Measurements from ENCODE around the gene ZNF772. TPM values are rescaled to one million over a fixed set of nuclear protein-coding genes. Genes with fewer than 3 reads are reported as not detected.
"Not testable (repeated sequence)": the region's sequence is repeated elsewhere in the genome, so short reads cannot be mapped to it uniquely, and the experiment has no call there.

ZNF772 gene
- total RNA-seq, 5 donors from 2014 or later (not counting 1 experiment from before 2014, with no cell fraction given), result 2.3 to 12.1 (median 9.4) TPM

GRCh38 chr19:57500400-57500799, 23.0 kb upstream of the ZNF772 start:
- not testable (repeated sequence) for ATAC-seq (replicated peaks in 1 of 4); H3K27me3 ChIP-seq (replicated peaks in 1 of 2; ENCODE audit: control insufficient read depth in 2 of 2, extremely low read depth in 1 of 2, insufficient read depth in 2 of 2, low read length in 1 of 2); DNase-seq; H3K27me3 Mint-ChIP-seq; H3K27ac ChIP-seq (ENCODE audit: low read length); H3K9me3 ChIP-seq
- ChIA-PET POLR2A (interaction anchor here in 1 of 2 donors (0.5 to 0.6 kb wide), 2 partner anchors 63 to 930 kb away, joined by 3 read pairs; no protein-coding TSS in a partner anchor), CTCF (interaction anchor here in 1 of 2 donors (0.5 to 1.0 kb wide), 2 partner anchors 23 to 96 kb away, joined by 3 to 5 read pairs; partner anchors contain the start of gene ZNF772)
- peak overlapping the region; percentile 76 to 82 (median 82) for H3K4me3 Mint-ChIP-seq
- 0% methylated on average over 1 of the region's 4 CpGs for WGBS (ENCODE audit: insufficient coverage)
- H3K9me3 Mint-ChIP-seq, result peaks cover 13 to 50% (median 42%) of the 10 kb centered on the region in 3 donors
- H3K4me1 Mint-ChIP-seq, result peaks cover 27 to 31% (median 30%) of the 10 kb centered on the region in 3 donors
- Histone ChIP-seq H3K36me3 (ENCODE audit: control insufficient read depth in 2 of 2, extremely low read depth in 1 of 2, insufficient read depth in 1 of 2, low read length in 1 of 2) (peaks cover 5 to 23% of the 10 kb centered on the region in 2 donors), H3K4me3 (ENCODE audit: control insufficient read depth in 1 of 2, extremely low read depth in 1 of 2, low read length in 1 of 2) (peak overlapping the region; percentile 51 to 61), H3K4me1 (ENCODE audit: control insufficient read depth in 1 of 2, extremely low read depth in 1 of 2, insufficient read depth in 2 of 2, low read length in 2 of 2) (peaks cover 6 to 12% of the 10 kb centered on the region in 2 experiments)
- H3K36me3 Mint-ChIP-seq, result peaks cover 59% of the 10 kb centered on the region
- peak overlapping the region; percentile 69 to 79 for H3K27ac Mint-ChIP-seq

GRCh38 chr19:57499680-57500395, 22.5 kb upstream of the ZNF772 start, which contains the start of gene ZNF773:
Gene ZNF773 (plus strand): TSS chr19:57499938. CDS start chr19:57500081, 143 bp downstream.
- Mint-ChIP-seq H3K27ac (peak within 1 kb of the TSS; percentile 79 to 83), H3K4me3 (peak within 1 kb of the TSS; percentile 76 to 82 (median 82)), H3K9me3 (peaks cover 13 to 50% (median 39%) of the 10 kb centered on the region in 3 donors), H3K36me3 (peaks cover 56% of the 10 kb centered on the region), H3K4me1 (peaks cover 27 to 31% (median 30%) of the 10 kb centered on the region in 3 donors)
- DNase-seq (peak; percentile 88 to 98 (median 96)), ATAC-seq (replicated peaks in 1 of 4) (peak; percentile 96 to 100 (median 98))
- H3K36me3 ChIP-seq (ENCODE audit: control insufficient read depth in 2 of 2, extremely low read depth in 1 of 2, insufficient read depth in 1 of 2, low read length in 1 of 2), result peaks cover under 1 to 19% of the 10 kb centered on the region in 2 donors
- H3K27ac ChIP-seq (ENCODE audit: low read length), result peak within 1 kb of the TSS; percentile 81
- peak within 1 kb of the TSS; percentile 51 to 61 for H3K4me3 ChIP-seq (ENCODE audit: control insufficient read depth in 1 of 2, extremely low read depth in 1 of 2, low read length in 1 of 2)
- CTCF ChIA-PET, result interaction anchor here in 1 of 2 donors (0.5 to 1.0 kb wide), 2 partner anchors 22 to 96 kb away, joined by 3 to 5 read pairs; partner anchors contain the start of gene ZNF772
- not testable (repeated sequence) for H3K27me3 ChIP-seq (replicated peaks in 1 of 2; ENCODE audit: control insufficient read depth in 2 of 2, extremely low read depth in 1 of 2, insufficient read depth in 2 of 2, low read length in 1 of 2); H3K9me3 ChIP-seq; H3K27me3 Mint-ChIP-seq
- POLR2A ChIA-PET, result interaction anchor here in 1 of 2 donors (0.5 to 0.6 kb wide), 2 partner anchors 62 to 930 kb away, joined by 3 read pairs; no protein-coding TSS in a partner anchor
- peaks cover 6 to 12% of the 10 kb centered on the region in 2 experiments for H3K4me1 ChIP-seq (ENCODE audit: control insufficient read depth in 1 of 2, extremely low read depth in 1 of 2, insufficient read depth in 2 of 2, low read length in 2 of 2)
- 1% methylated on average over 42 of the region's 69 CpGs for WGBS (ENCODE audit: insufficient coverage)

- H3K4me3 ChIP-seq (ENCODE audit: control insufficient read depth in 1 of 2, extremely low read depth in 1 of 2, low read length in 1 of 2); DNase-seq; H3K27me3 ChIP-seq (replicated peaks in 1 of 2; ENCODE audit: control insufficient read depth in 2 of 2, extremely low read depth in 1 of 2, insufficient read depth in 2 of 2, low read length in 1 of 2); H3K9me3 ChIP-seq; POLR2A ChIA-PET; H3K27me3 Mint-ChIP-seq; ATAC-seq (replicated peaks in 1 of 4): not testable (repeated sequence)
- H3K4me3 Mint-ChIP-seq, result peak overlapping the region; percentile 76 to 82 (median 82)
- peaks cover 27 to 31% (median 30%) of the 10 kb centered on the region in 3 donors for H3K4me1 Mint-ChIP-seq
- H3K36me3 ChIP-seq (ENCODE audit: control insufficient read depth in 2 of 2, extremely low read depth in 1 of 2, insufficient read depth in 1 of 2, low read length in 1 of 2), result peaks cover 0 to 17% of the 10 kb centered on the region in 2 donors
- CTCF ChIA-PET, result interaction anchor here in 1 of 2 donors (1.0 kb wide), 1 partner anchor 22 kb away, joined by 5 read pairs; the partner anchor contains the start of gene ZNF772
- H3K27ac ChIP-seq (ENCODE audit: low read length), result peak overlapping the region; percentile 81
- peaks cover 6 to 12% of the 10 kb centered on the region in 2 experiments for H3K4me1 ChIP-seq (ENCODE audit: control insufficient read depth in 1 of 2, extremely low read depth in 1 of 2, insufficient read depth in 2 of 2, low read length in 2 of 2)
- H3K27ac Mint-ChIP-seq, result peak overlapping the region; percentile 79 to 83
- peaks cover 56% of the 10 kb centered on the region for H3K36me3 Mint-ChIP-seq
- peaks cover 13 to 54% (median 44%) of the 10 kb centered on the region in 3 donors for H3K9me3 Mint-ChIP-seq
These were observed 21.9 kb upstream of the ZNF772 start for GRCh38 chr19:57499332-57499679.

- H3K27ac ChIP-seq (ENCODE audit: low read length); ATAC-seq (replicated peaks in 1 of 4); H3K9me3 ChIP-seq; H3K27me3 Mint-ChIP-seq; DNase-seq; H3K27me3 ChIP-seq (replicated peaks in 1 of 2; ENCODE audit: control insufficient read depth in 2 of 2, extremely low read depth in 1 of 2, insufficient read depth in 2 of 2, low read length in 1 of 2); POLR2A ChIA-PET; CTCF ChIA-PET: not testable (repeated sequence)
- Histone ChIP-seq H3K36me3 (ENCODE audit: control insufficient read depth in 2 of 2, extremely low read depth in 1 of 2, insufficient read depth in 1 of 2, low read length in 1 of 2) (peaks cover 8 to 22% of the 10 kb centered on the region in 2 donors), H3K4me3 (ENCODE audit: control insufficient read depth in 1 of 2, extremely low read depth in 1 of 2, low read length in 1 of 2) (peak overlapping the region in 1 of 2 donors; percentile 32), H3K4me1 (ENCODE audit: control insufficient read depth in 1 of 2, extremely low read depth in 1 of 2, insufficient read depth in 2 of 2, low read length in 2 of 2) (peaks cover 3 to 10% of the 10 kb centered on the region in 2 experiments)
- Mint-ChIP-seq H3K27ac (peak overlapping the region in 1 of 2 donors; percentile 48), H3K4me1 (peaks cover 15 to 22% (median 16%) of the 10 kb centered on the region in 3 donors), H3K4me3 (peak overlapping the region; percentile 56 to 77 (median 67)), H3K36me3 (peaks cover 56% of the 10 kb centered on the region), H3K9me3 (peaks cover 25 to 49% (median 34%) of the 10 kb centered on the region in 3 donors)
- WGBS (ENCODE audit: insufficient coverage), result no CpG with 5 or more reads among the region's 1 CpG
These were observed 10.9 kb upstream of the ZNF772 start for GRCh38 chr19:57488299-57488644.

- H3K27me3 ChIP-seq (replicated peaks in 1 of 2; ENCODE audit: control insufficient read depth in 2 of 2, extremely low read depth in 1 of 2, insufficient read depth in 2 of 2, low read length in 1 of 2); H3K27me3 Mint-ChIP-seq; H3K9me3 ChIP-seq; POLR2A ChIA-PET: not testable (repeated sequence)
- Histone ChIP-seq H3K4me3 (ENCODE audit: control insufficient read depth in 1 of 2, extremely low read depth in 1 of 2, low read length in 1 of 2) (peak within 1 kb of the TSS; percentile 81 to 84), H3K27ac (ENCODE audit: low read length) (peak within 1 kb of the TSS; percentile 77), H3K36me3 (ENCODE audit: control insufficient read depth in 2 of 2, extremely low read depth in 1 of 2, insufficient read depth in 1 of 2, low read length in 1 of 2) (peaks cover 7 to 16% of the 10 kb centered on the region in 2 donors), H3K4me1 (ENCODE audit: control insufficient read depth in 1 of 2, extremely low read depth in 1 of 2, insufficient read depth in 2 of 2, low read length in 2 of 2) (peaks cover 3 to 10% of the 10 kb centered on the region in 2 experiments)
- Mint-ChIP-seq H3K9me3 (peaks cover 21 to 43% (median 29%) of the 10 kb centered on the region in 3 donors), H3K36me3 (peaks cover 50% of the 10 kb centered on the region), H3K27ac (peak within 1 kb of the TSS; percentile 74 to 75), H3K4me1 (peaks cover 15 to 22% (median 16%) of the 10 kb centered on the region in 3 donors), H3K4me3 (peak within 1 kb of the TSS; percentile 56 to 77 (median 67))
- ATAC-seq (replicated peaks in 1 of 4), result peak; percentile 97 to 99 (median 98)
- DNase-seq, result peak; percentile 87 to 97 (median 93)
- WGBS (ENCODE audit: insufficient coverage), result 2% methylated on average over 35 of the region's 69 CpGs
- CTCF ChIA-PET, result interaction anchor here in 1 of 2 donors (1.0 kb wide), 1 partner anchor 126 kb away, joined by 3 read pairs; the partner anchor contains the start of gene ZNF134
These were observed 10.3 kb upstream of the ZNF772 start, which contains the start of gene ZNF419 for GRCh38 chr19:57487477-57488298. Gene ZNF419 (plus strand): TSS chr19:57487750. CDS start chr19:57487951, 201 bp downstream.

Data from T-cell (primary cell).